Activated CD4-positive, alpha-beta T cell treated with anti-CD3 and anti-CD28 coated beads, Interleukin-2, amount 10 ng/mL, durations not matched to agents 24 days and 14 days (primary cell): ENCODE data around the gene SV2C. TPM values are rescaled to one million over a fixed set of nuclear protein-coding genes. Genes with fewer than 3 reads are reported as not detected.
A peak's percentile ranks its signal among the peaks of the same experiment; 100 is the strongest.

ENCODE experiments used
- DNase-seq: peaks from one replicate; pipeline ENCODE4 v3.0.0; 2022
- H3K27ac Mint-ChIP-seq: one replicate; pipeline ENCODE4 v1.8.0; 2022; ENCODE audit warnings: mild to moderate bottlenecking, mixed read lengths
- H3K27me3 Mint-ChIP-seq: one replicate; pipeline ENCODE4 v1.8.0; 2022; ENCODE audit warnings: mixed read lengths
- H3K36me3 Mint-ChIP-seq: one replicate; pipeline ENCODE4 v1.8.0; 2022; ENCODE audit warnings: low read depth, mild to moderate bottlenecking, mixed read lengths
- H3K4me1 Mint-ChIP-seq: one replicate; pipeline ENCODE4 v1.8.0; 2021; ENCODE audit warnings: mixed read lengths
- H3K4me3 Mint-ChIP-seq: one replicate; pipeline ENCODE4 v1.8.0; 2022; ENCODE audit warnings: mild to moderate bottlenecking, moderate library complexity, mixed read lengths
- H3K9me3 Mint-ChIP-seq: one replicate; pipeline ENCODE4 v1.8.0; 2021; ENCODE audit warnings: mixed read lengths
- intact Hi-C: fragments of 100-400 bp; cut with micrococcal nuclease; formaldehyde crosslinking; loops from one replicate; pipeline ENCODE4 v1.15.1; 2023
- total RNA-seq: library from RNA; stranded (reverse); gene quantifications from 2 replicates; pipeline ENCODE4 v1.2.3, GENCODE V29; 2022

The SV2C gene
- total RNA-seq, 1 donor from 2014 or later = not detected

DNA sequence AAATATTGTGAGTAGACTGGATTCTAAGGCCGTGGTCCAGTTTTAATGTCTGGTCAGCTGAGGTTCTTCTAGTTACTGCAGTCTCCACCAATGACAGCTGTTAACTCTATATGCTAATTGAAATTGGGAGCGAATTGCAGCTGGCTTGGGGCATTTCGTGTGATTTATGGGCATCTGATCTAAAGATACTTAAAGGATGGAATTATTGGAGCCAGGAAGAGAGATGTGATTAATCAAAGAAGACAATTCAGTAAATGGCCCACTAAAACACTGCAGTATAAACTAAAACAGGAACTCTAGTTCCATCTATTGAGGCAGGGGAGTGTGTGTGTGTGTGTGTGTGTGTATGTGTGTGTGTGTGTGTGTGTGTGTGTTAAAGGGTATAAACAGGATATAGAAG lies 162.4 kb downstream of the SV2C start:
- H3K27ac Mint-ChIP-seq = no peak overlapping the region
- H3K9me3 Mint-ChIP-seq = peaks cover 6% of the 10 kb centered on the region
- H3K4me1 Mint-ChIP-seq = no peaks in the 10 kb centered on the region
- intact Hi-C loops = no loop called here
- DNase-seq = no peak
- peaks cover 10% of the 10 kb centered on the region for H3K27me3 Mint-ChIP-seq
- no peaks in the 10 kb centered on the region for H3K36me3 Mint-ChIP-seq
- no peak overlapping the region for H3K4me3 Mint-ChIP-seq

GRCh38 chr5:76249621-76250020 lies 166.4 kb downstream of the SV2C start:
- no peak for DNase-seq
- intact Hi-C loops = loop anchor here (10.0 kb wide), 1 partner anchor 1315 kb away; no protein-coding TSS in a partner anchor
- Mint-ChIP-seq H3K4me3 (no peak overlapping the region), H3K36me3 (no peaks in the 10 kb centered on the region), H3K9me3 (no peaks in the 10 kb centered on the region), H3K27me3 (peaks cover 27% of the 10 kb centered on the region), H3K4me1 (no peaks in the 10 kb centered on the region), H3K27ac (no peak overlapping the region)

DNA sequence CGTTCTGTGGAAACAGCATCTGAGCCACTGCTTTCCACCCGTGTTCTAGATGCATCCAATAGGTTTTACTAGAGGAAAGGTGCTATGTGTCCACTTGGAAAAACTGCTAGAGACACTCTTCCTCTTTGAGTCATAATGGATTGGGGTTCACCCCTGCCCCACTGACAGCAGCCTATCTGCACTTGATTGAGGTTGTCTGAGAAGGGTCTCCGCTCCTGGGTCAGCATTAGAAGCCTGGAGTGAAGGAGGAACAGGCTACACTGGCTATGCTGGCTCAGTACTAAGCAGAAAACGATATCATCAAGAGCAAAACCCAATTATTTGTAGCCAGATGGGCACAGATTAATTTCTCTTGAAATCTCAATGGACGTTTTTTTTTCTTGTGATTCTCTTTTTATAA lies 167.3 kb downstream of the SV2C start:
- Mint-ChIP-seq H3K4me3 (no peak overlapping the region), H3K27me3 (peaks cover 36% of the 10 kb centered on the region), H3K36me3 (no peaks in the 10 kb centered on the region), H3K27ac (no peak overlapping the region), H3K9me3 (no peaks in the 10 kb centered on the region), H3K4me1 (no peaks in the 10 kb centered on the region)
- DNase-seq = no peak
- intact Hi-C loops = loop anchor here (10.0 kb wide), 1 partner anchor 1316 kb away; no protein-coding TSS in a partner anchor

- intact Hi-C loops = loop anchor here (10.0 kb wide), 1 partner anchor 1317 kb away; no protein-coding TSS in a partner anchor
- Mint-ChIP-seq H3K9me3 (no peaks in the 10 kb centered on the region), H3K27me3 (peaks cover 39% of the 10 kb centered on the region)
These were observed 168.5 kb downstream of the SV2C start for GRCh38 chr5:76251656-76252055.

GRCh38 chr5:76252437-76252836 lies 169.3 kb downstream of the SV2C start:
- H3K9me3 Mint-ChIP-seq = no peaks in the 10 kb centered on the region

More at GRCh38 chr5:76251656-76252055, 168.5 kb downstream of the SV2C start:
- H3K4me1 Mint-ChIP-seq = peaks cover 7% of the 10 kb centered on the region
- H3K27ac Mint-ChIP-seq = no peak overlapping the region
- no peak for DNase-seq
- H3K4me3 Mint-ChIP-seq = no peak overlapping the region
- no peaks in the 10 kb centered on the region for H3K36me3 Mint-ChIP-seq

GRCh38 chr5:76256116-76256889 lies 173.1 kb downstream of the SV2C start:
- Mint-ChIP-seq H3K36me3 (no peaks in the 10 kb centered on the region), H3K9me3 (peaks cover 4% of the 10 kb centered on the region)

More at GRCh38 chr5:76252437-76252836, 169.3 kb downstream of the SV2C start:
- no peak for DNase-seq
- intact Hi-C loops = loop anchor here (10.0 kb wide), 1 partner anchor 1318 kb away; no protein-coding TSS in a partner anchor
- Mint-ChIP-seq H3K4me1 (peaks cover 9% of the 10 kb centered on the region), H3K27ac (no peak overlapping the region), H3K27me3 (peaks cover 38% of the 10 kb centered on the region), H3K4me3 (no peak overlapping the region), H3K36me3 (no peaks in the 10 kb centered on the region)

DNA sequence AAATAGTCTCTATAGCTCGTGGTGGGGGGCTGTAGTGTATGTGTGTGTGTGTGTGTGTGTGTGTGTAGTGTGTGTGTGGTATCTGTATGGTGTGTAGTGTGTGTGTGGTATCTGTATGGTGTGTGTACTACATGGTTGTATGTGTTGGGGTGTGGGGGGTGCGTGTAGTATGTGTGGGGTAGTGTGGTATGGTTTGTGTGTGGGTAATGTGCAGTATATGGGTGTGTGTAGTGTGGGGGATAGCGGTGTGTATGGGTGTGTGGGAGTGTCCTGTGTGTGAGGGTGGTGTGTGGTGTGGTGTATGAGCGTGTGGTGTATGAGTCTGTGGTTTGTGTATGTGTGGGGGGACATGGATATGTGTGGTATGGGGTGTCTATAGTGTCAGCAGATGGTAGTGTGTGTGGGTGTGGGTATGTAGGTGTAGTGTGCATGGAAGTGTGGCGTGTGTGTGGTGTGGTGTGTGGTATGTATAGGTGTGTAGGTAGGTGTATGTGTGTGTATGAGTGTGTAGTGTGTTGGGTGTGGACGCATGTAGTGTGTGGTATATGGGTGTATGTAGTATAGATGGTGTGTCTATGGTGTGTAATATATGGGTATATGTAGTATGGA lies 174.1 kb downstream of the SV2C start:
- Mint-ChIP-seq H3K9me3 (peaks cover 4% of the 10 kb centered on the region), H3K4me3 (no peak overlapping the region), H3K27me3 (peaks cover 30% of the 10 kb centered on the region), H3K4me1 (peaks cover 9% of the 10 kb centered on the region), H3K27ac (no peak overlapping the region), H3K36me3 (no peaks in the 10 kb centered on the region)
- DNase-seq = no peak
- intact Hi-C loops = loop anchor here (5.0 to 10.0 kb wide), 3 partner anchors 540 to 1323 kb away; partner anchors contain the start of genes GCNT4 and POC5

More at GRCh38 chr5:76256116-76256889, 173.1 kb downstream of the SV2C start:
- peak; percentile 89 for DNase-seq
- no peak overlapping the region for H3K4me3 Mint-ChIP-seq
- peaks cover 34% of the 10 kb centered on the region for H3K27me3 Mint-ChIP-seq
- peaks cover 9% of the 10 kb centered on the region for H3K4me1 Mint-ChIP-seq
- no peak overlapping the region for H3K27ac Mint-ChIP-seq
- intact Hi-C loops = loop anchor here (1.0 to 10.0 kb wide), 5 partner anchors 14 to 1322 kb away; partner anchors contain the start of genes GCNT4 and POC5

GRCh38 chr5:76257897-76258296 lies 174.7 kb downstream of the SV2C start:
- DNase-seq = no peak

GRCh38 chr5:76264681-76265080 lies 181.5 kb downstream of the SV2C start:
- H3K27me3 Mint-ChIP-seq = peaks cover 9% of the 10 kb centered on the region
- DNase-seq = peak; percentile 51
- H3K27ac Mint-ChIP-seq = no peak overlapping the region
- H3K4me3 Mint-ChIP-seq = no peak overlapping the region
- intact Hi-C loops = loop anchor here (5.0 kb wide), 3 partner anchors 87 to 927 kb away; partner anchors contain the start of gene HMGCR
- peaks cover 12% of the 10 kb centered on the region for H3K36me3 Mint-ChIP-seq
- peaks cover 24% of the 10 kb centered on the region for H3K4me1 Mint-ChIP-seq
- H3K9me3 Mint-ChIP-seq = peaks cover 22% of the 10 kb centered on the region

More at GRCh38 chr5:76257897-76258296, 174.7 kb downstream of the SV2C start:
- Mint-ChIP-seq H3K27ac (no peak overlapping the region), H3K4me1 (peaks cover 12% of the 10 kb centered on the region), H3K9me3 (peaks cover 10% of the 10 kb centered on the region), H3K27me3 (peaks cover 30% of the 10 kb centered on the region), H3K36me3 (peaks cover 4% of the 10 kb centered on the region), H3K4me3 (no peak overlapping the region)
- intact Hi-C loops = loop anchor here (5.0 to 10.0 kb wide), 3 partner anchors 541 to 1323 kb away; partner anchors contain the start of genes GCNT4 and POC5

- peak overlapping the region; percentile 95 for H3K27ac Mint-ChIP-seq
- H3K27me3 Mint-ChIP-seq = no peaks in the 10 kb centered on the region
- peak; percentile 80 for DNase-seq
- peaks cover 3% of the 10 kb centered on the region for H3K9me3 Mint-ChIP-seq
- H3K4me1 Mint-ChIP-seq = peaks cover 41% of the 10 kb centered on the region
- intact Hi-C loops = loop anchor here (1.0 to 5.0 kb wide), 4 partner anchors 92 to 932 kb away; partner anchors contain the start of gene HMGCR
- H3K4me3 Mint-ChIP-seq = peak overlapping the region; percentile 83
- H3K36me3 Mint-ChIP-seq = no peaks in the 10 kb centered on the region
These were observed 186.2 kb downstream of the SV2C start for GRCh38 chr5:76269259-76269931.

DNA sequence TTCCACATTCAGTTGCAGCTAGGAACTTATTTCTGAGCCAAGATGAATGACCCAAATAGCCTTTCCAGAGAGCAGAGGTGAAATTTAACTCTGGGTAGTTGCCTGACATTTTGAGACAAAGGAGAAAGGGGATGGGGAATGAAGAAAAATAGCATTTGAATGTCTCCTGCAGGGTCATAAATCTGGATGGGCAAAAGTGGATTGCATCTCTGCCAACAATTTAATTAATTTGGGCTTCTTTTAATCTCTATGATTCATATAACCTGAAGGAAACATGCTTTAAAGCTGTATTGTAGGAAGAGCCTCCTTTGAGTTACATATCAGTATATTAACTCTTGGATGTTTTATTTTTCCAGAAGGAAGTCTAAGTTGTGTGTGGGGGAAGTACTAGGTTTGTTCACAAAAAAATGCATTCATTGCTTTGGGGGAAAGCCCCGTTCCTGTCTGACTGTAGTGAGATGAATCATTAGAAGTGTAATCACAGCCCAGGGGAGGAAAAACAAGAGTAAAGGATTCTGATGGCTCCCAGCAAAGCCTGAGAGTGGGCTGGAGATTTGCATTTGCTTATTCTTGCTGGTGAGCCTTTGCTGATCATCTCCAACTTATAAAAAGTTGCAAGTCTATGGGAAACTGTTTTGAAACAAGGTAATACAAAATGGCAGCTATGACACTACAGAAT lies 186.9 kb downstream of the SV2C start:
- H3K27me3 Mint-ChIP-seq = no peaks in the 10 kb centered on the region
- DNase-seq = peak; percentile 77
- no peaks in the 10 kb centered on the region for H3K36me3 Mint-ChIP-seq
- H3K27ac Mint-ChIP-seq = peak overlapping the region; percentile 95
- H3K4me1 Mint-ChIP-seq = peaks cover 41% of the 10 kb centered on the region
- peak overlapping the region; percentile 83 for H3K4me3 Mint-ChIP-seq
- peaks cover 3% of the 10 kb centered on the region for H3K9me3 Mint-ChIP-seq
- intact Hi-C loops = loop anchor here (1.0 to 5.0 kb wide), 9 partner anchors 14 to 933 kb away; partner anchors contain the start of gene HMGCR

GRCh38 chr5:76271836-76272235 lies 188.7 kb downstream of the SV2C start:
- H3K4me1 Mint-ChIP-seq = peaks cover 38% of the 10 kb centered on the region
- intact Hi-C loops = loop anchor here (5.0 kb wide), 1 partner anchor 55 kb away; no protein-coding TSS in a partner anchor
- peaks cover 3% of the 10 kb centered on the region for H3K9me3 Mint-ChIP-seq
- H3K36me3 Mint-ChIP-seq = no peaks in the 10 kb centered on the region
- H3K27me3 Mint-ChIP-seq = no peaks in the 10 kb centered on the region
- DNase-seq = no peak
- no peak overlapping the region for H3K27ac Mint-ChIP-seq
- no peak overlapping the region for H3K4me3 Mint-ChIP-seq
